Gastrocnemius medialis (tissue), 4 donors: ENCODE results near the gene S100A7. TPM values are rescaled to one million over a fixed set of nuclear protein-coding genes. Genes with fewer than 3 reads are reported as not detected.
"Not testable (repeated sequence)": the region's sequence is repeated elsewhere in the genome, so short reads cannot be mapped to it uniquely, and the experiment has no call there.

Source experiments
- ATAC-seq, 2 donors: fragments of 150-250 bp; one replicate each; pipeline ENCODE4 v1.9.1; 2016
- DNase-seq, 2 donors: peaks; one replicate each; pipeline ENCODE4 v3.0.0-alpha.2; 2019
- H3K27ac ChIP-seq, 4 donors: fragments of 200-600 bp; sonication (generic); 1 replicate in 1 of 4; 2 replicates in 3 of 4; pipeline ENCODE4 v1.5.1; 2016 to 2018; ENCODE audit warnings: mild to moderate bottlenecking in 2 of 4, moderate library complexity in 1 of 4
- H3K27me3 ChIP-seq, 3 donors: fragments of 200-600 bp; sonication (generic) in 2 of 3; 1 replicate in 1 of 3; 2 replicates in 2 of 3; pipeline versions ENCODE4 v1.5.1 to v1.6.0; 2016 to 2019; ENCODE audit warnings: mild to moderate bottlenecking in 1 of 3, moderate library complexity in 1 of 3
- H3K36me3 ChIP-seq, 2 donors: fragments of 200-600 bp; sonication (generic) in 1 of 2; one replicate each; pipeline ENCODE4 v1.5.1; 2017 to 2018
- H3K4me1 ChIP-seq, 2 donors: fragments of 200-600 bp; sonication (generic) in 1 of 2; one replicate each; pipeline ENCODE4 v1.5.1; 2016 to 2017; ENCODE audit warnings: mild to moderate bottlenecking in 2 of 2
- H3K4me3 ChIP-seq, 4 donors: fragments of 200-600 bp; sonication (generic) in 3 of 4; 1 replicate in 1 of 4; 2 replicates in 3 of 4; pipeline ENCODE4 v1.5.1; 2016 to 2019; ENCODE audit warnings: mild to moderate bottlenecking in 2 of 4
- H3K9me3 ChIP-seq, 3 donors: fragments of 200-600 bp; sonication (generic) in 2 of 3; 1 replicate in 1 of 3; 2 replicates in 2 of 3; pipeline ENCODE4 v1.5.1; 2016 to 2019
- CTCF ChIP-seq, 5 experiments: fragments of 450-650 bp in 3 of 5; fragments of 200-600 bp in 2 of 5; sonication (generic) in 2 of 5; IDR thresholded peaks in 4 of 5; conservative IDR thresholded peaks in 1 of 5; 1 replicate in 4 of 5; 2 replicates in 1 of 5; pipeline ENCODE4 v1.5.1; 2016 to 2019; ENCODE audit warnings: antibody characterized with exemption in 5 of 5, mild to moderate bottlenecking in 3 of 5, moderate library complexity in 3 of 5
- POLR2A ChIP-seq, 2 donors: fragments of 450-650 bp; IDR thresholded peaks; one replicate each; pipeline ENCODE4 v1.6.1; 2017; ENCODE audit warnings: antibody characterized with exemption in 2 of 2, mild to moderate bottlenecking in 2 of 2, moderate library complexity in 2 of 2
- in situ Hi-C, 4 donors: fragments of 200-750 bp; cut with MboI; loops; one replicate each; pipeline versions ENCODE4 v1.15.0 to v1.8.0; 2017; ENCODE audit warnings: low sequenced_read_pairs in 4 of 4
- intact Hi-C: fragments of 100-400 bp; cut with DNase I; formaldehyde crosslinking; loops from one replicate; pipeline ENCODE4 v1.15.1; 2023; ENCODE audit warnings: low total_unique reads
- total RNA-seq, 4 donors: library from RNA; depleted of rRNA; stranded (reverse); fragments of >200 nt; gene quantifications; one replicate each; pipeline versions ENCODE4 v1.1.0 to v1.2.3, GENCODE V29; 2016

The S100A7 gene
- total RNA-seq, 4 donors from 2014 or later: not detected

DNA sequence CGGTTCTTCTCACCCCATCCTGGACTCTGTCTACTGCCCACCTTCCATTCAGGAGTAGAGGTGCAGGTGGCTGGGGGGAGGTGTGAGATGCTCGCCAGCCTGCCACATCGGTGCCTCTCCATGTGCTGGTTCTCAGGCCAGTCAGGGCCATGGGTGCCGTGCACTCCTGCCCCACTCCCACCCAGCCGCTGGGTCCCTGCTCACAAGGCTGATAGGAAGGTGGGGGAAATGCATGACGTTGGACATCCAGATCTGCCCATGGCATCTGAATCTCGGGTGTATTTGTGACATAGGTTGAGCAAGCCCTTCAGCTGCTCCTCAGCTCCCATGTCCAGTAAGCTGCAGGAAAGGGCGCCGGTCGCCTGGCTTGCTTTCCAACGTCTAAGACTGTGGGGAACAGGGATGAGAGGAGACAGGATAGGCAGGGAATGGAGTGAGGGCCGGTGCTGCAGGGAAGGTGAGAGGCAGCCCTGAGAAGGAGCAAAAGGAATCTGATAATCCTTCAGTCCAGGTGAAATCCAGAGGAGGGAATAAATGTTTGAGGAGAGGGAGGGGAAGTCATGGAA lies 32.3 kb downstream of the S100A7 start:
- Histone ChIP-seq H3K27me3 (peaks cover 0 to 3% (median 0%) of the 10 kb centered on the region in 3 donors), H3K4me3 (no peak overlapping the region), H3K9me3 (no peaks in the 10 kb centered on the region), H3K36me3 (no peaks in the 10 kb centered on the region), H3K4me1 (no peaks in the 10 kb centered on the region), H3K27ac (no peak overlapping the region)
- ATAC-seq (no peak), DNase-seq (no peak)
- in situ Hi-C loops (no loop called here), intact Hi-C loops (no loop called here)
- TF ChIP-seq CTCF (IDR thresholded peaks at IDR 0.05 in 4 of 5, conservative IDR thresholded peaks at IDR 0.05 in 1 of 5) (no peak), POLR2A (IDR thresholded peaks at IDR 0.05) (no peak)

- intact Hi-C loops: no loop called here
- ATAC-seq (no peak), DNase-seq (no peak)
- Histone ChIP-seq H3K4me1 (no peaks in the 10 kb centered on the region), H3K27me3 (peaks cover 0 to 3% (median 0%) of the 10 kb centered on the region in 3 donors), H3K36me3 (no peaks in the 10 kb centered on the region), H3K27ac (no peak overlapping the region), H3K4me3 (no peak overlapping the region), H3K9me3 (no peaks in the 10 kb centered on the region)
- TF ChIP-seq POLR2A (IDR thresholded peaks at IDR 0.05): no peak
- no peak for TF ChIP-seq CTCF (IDR thresholded peaks at IDR 0.05 in 4 of 5, conservative IDR thresholded peaks at IDR 0.05 in 1 of 5)
- in situ Hi-C loops: no loop called here
Measured at GRCh38 chr1:153426809-153427208, 33.6 kb downstream of the S100A7 start.

- Histone ChIP-seq H3K9me3 (no peaks in the 10 kb centered on the region), H3K27me3 (peaks cover 0 to 3% (median 0%) of the 10 kb centered on the region in 3 donors), H3K4me1 (no peaks in the 10 kb centered on the region), H3K27ac (no peak overlapping the region), H3K36me3 (no peaks in the 10 kb centered on the region), H3K4me3 (no peak overlapping the region)
- no peak for TF ChIP-seq CTCF (IDR thresholded peaks at IDR 0.05 in 4 of 5, conservative IDR thresholded peaks at IDR 0.05 in 1 of 5)
- no peak for TF ChIP-seq POLR2A (IDR thresholded peaks at IDR 0.05)
- ATAC-seq (no peak), DNase-seq (peak; percentile 23 to 27)
- in situ Hi-C loops: no loop called here
- intact Hi-C loops: no loop called here
Measured at GRCh38 chr1:153422450-153423068, 37.9 kb downstream of the S100A7 start.

GRCh38 chr1:153420306-153420705 lies 40.1 kb downstream of the S100A7 start:
- Histone ChIP-seq H3K27me3 (no peaks in the 10 kb centered on the region), H3K27ac (no peak overlapping the region), H3K4me1 (no peaks in the 10 kb centered on the region), H3K36me3 (no peaks in the 10 kb centered on the region), H3K4me3 (no peak overlapping the region), H3K9me3 (no peaks in the 10 kb centered on the region)
- intact Hi-C loops: no loop called here
- no peak for ATAC-seq
- TF ChIP-seq CTCF (IDR thresholded peaks at IDR 0.05 in 4 of 5, conservative IDR thresholded peaks at IDR 0.05 in 1 of 5) (no peak), POLR2A (IDR thresholded peaks at IDR 0.05) (no peak)
- DNase-seq: no peak
- in situ Hi-C loops: no loop called here

- H3K27me3 ChIP-seq, H3K4me1 ChIP-seq, in situ Hi-C loops, intact Hi-C loops, H3K27ac ChIP-seq, ATAC-seq, H3K4me3 ChIP-seq, DNase-seq, H3K9me3 ChIP-seq, H3K36me3 ChIP-seq: not testable (repeated sequence)
Measured at GRCh38 chr1:153419436-153419793, 41.0 kb downstream of the S100A7 start.

GRCh38 chr1:153418758-153419435 lies 41.6 kb downstream of the S100A7 start:
- intact Hi-C loops, DNase-seq: not testable (repeated sequence)

More at GRCh38 chr1:153418758-153419435, 41.6 kb downstream of the S100A7 start:
- H3K27me3 ChIP-seq, H3K4me3 ChIP-seq, in situ Hi-C loops, ATAC-seq, H3K36me3 ChIP-seq, H3K4me1 ChIP-seq, H3K27ac ChIP-seq, H3K9me3 ChIP-seq: not testable (repeated sequence)
